ENCODE data around the gene OXT. TPM values are rescaled to one million over a fixed set of nuclear protein-coding genes. Genes with fewer than 3 reads are reported as not detected.

OXT gene
- total and polyA plus RNA-seq, 2 of the 13 experiments (the other 11 are each of a cell fraction or from before 2014, with no cell fraction given): not detected

GRCh38 chr20:3045816-3046676, 25.4 kb upstream of the OXT start, which contains the start of gene MRPS26 (continued):
- TF ChIP-seq ZNF230 (CRISPR knock-in tag; IDR thresholded peaks at IDR 0.05) (peak; percentile 70; the same call in 1 of the 2 replicates), NFE2L1 (CRISPR knock-in tag; IDR thresholded peaks at IDR 0.05; ENCODE audit: borderline replicate concordance) (no peak; the same call in none of the 2 replicates), HNRNPK (IDR thresholded peaks at IDR 0.05; ENCODE audit: low read depth, low read length, poor library complexity, severe bottlenecking) (peak; percentile 82), SAFB2 (CRISPR knock-in tag; IDR thresholded peaks at IDR 0.05; ENCODE audit: borderline replicate concordance, low read depth) (peak; percentile 99), ZNF572 (CRISPR knock-in tag; IDR thresholded peaks at IDR 0.05) (peak; percentile 93; the same call in 1 of the 2 replicates), AHR (CRISPR knock-in tag; IDR thresholded peaks at IDR 0.05) (0 out of 2 replicates have a peak, but pooled peaks have one; percentile 77), CSRNP1 (CRISPR knock-in tag; IDR thresholded peaks at IDR 0.05) (peak; percentile 99), THAP8 (CRISPR knock-in tag; IDR thresholded peaks at IDR 0.05; ENCODE audit: borderline replicate concordance) (peak; percentile 92), ZNF563 (CRISPR knock-in tag; IDR thresholded peaks at IDR 0.05) (peak; percentile 94), BRCA1 (CRISPR knock-in tag; IDR thresholded peaks at IDR 0.05) (no peak), ZNF331 (CRISPR knock-in tag; IDR thresholded peaks at IDR 0.05) (peak; percentile 91), CREM (IDR thresholded peaks at IDR 0.05) (no peak; the same call in 1 of the 2 replicates), CREM (CRISPR knock-in tag; IDR thresholded peaks at IDR 0.05) (peak; percentile 22; the same call in 1 of the 2 replicates), ZBTB14 (CRISPR knock-in tag; IDR thresholded peaks at IDR 0.05) (peak; percentile 89), ZNF619 (CRISPR knock-in tag; IDR thresholded peaks at IDR 0.05) (peak; percentile 98), ATRX (CRISPR knock-in tag; IDR thresholded peaks at IDR 0.05; ENCODE audit: borderline replicate concordance) (no peak; the same call in 1 of the 2 replicates), NONO (IDR thresholded peaks at IDR 0.05) (no peak), NONO (CRISPR knock-in tag; conservative IDR thresholded peaks at IDR 0.05) (peak; percentile 99), ZSCAN21 (CRISPR knock-in tag; IDR thresholded peaks at IDR 0.05; ENCODE audit: borderline replicate concordance) (peak; percentile 99), ZNF317 (CRISPR knock-in tag; IDR thresholded peaks at IDR 0.05) (no peak), TRIM22 (IDR thresholded peaks at IDR 0.05) (no peak), RCOR2 (CRISPR knock-in tag; IDR thresholded peaks at IDR 0.05) (no peak), ZBTB46 (CRISPR knock-in tag; IDR thresholded peaks at IDR 0.05; ENCODE audit: borderline replicate concordance) (peak; percentile 77)
